HepG2 (cell line): ENCODE measurements around the gene SLC22A9. TPM values are rescaled to one million over a fixed set of nuclear protein-coding genes. Genes with fewer than 3 reads are reported as not detected.
"Not testable (repeated sequence)": the region's sequence is repeated elsewhere in the genome, so short reads cannot be mapped to it uniquely, and the experiment has no call there.

Experiments
- ATAC-seq: fragments of 200-7000 bp; cut with Tn5 transposase; 3 replicates; pipeline ENCODE4 v1.9.1; 2020; ENCODE audit warnings: mild to moderate bottlenecking, moderate library complexity
- BruUV-seq: library from RNA; stranded (reverse); fragments of 400-500 nt; replicated peaks from 2 replicates; lab custom pipeline; 2021; lab: Mats Ljungman, UMichigan
- CTCF ChIA-PET: fragments of 300-600 bp; formaldehyde crosslinking; extraction: SDS; loops from one replicate; lab custom pipeline; 2021; ENCODE audit warnings: low total read pairs, inconsistent platforms, low intra/inter-chr PET ratio; lab: Yijun Ruan, JAX
- POLR2A ChIA-PET: fragments of 350-600 bp; sonication (Branson Sonifier 250); formaldehyde crosslinking; loops from one replicate; lab custom pipeline; 2020; ENCODE audit warnings: antibody characterized with exemption, inconsistent platforms; lab: Yijun Ruan, JAX
- DNase-seq: peaks from one replicate; pipeline ENCODE4 v3.0.0-alpha.2; 2015; ENCODE audit warnings: low spot score
- FAIRE-seq: peaks from 3 replicates; lab custom pipeline; 2011; peaks lifted over from hg19 to GRCh38; lab: Jason Lieb, UNC
- H2AFZ ChIP-seq: one replicate; pipeline ENCODE4 v1.6.1; 2011; ENCODE audit warnings: low read length, inconsistent platforms
- H3K27ac ChIP-seq: fragments of 300-600 bp; 3 replicates; pipeline ENCODE4 v1.8.0; 2011; ENCODE audit warnings: mixed run types, mild to moderate bottlenecking, mixed read lengths, low read length, inconsistent platforms; ENCODE audit not compliant: insufficient read depth; ENCODE audit errors: extremely low read length
- H3K27me3 ChIP-seq, 2 experiments: fragments of 200-600 bp in 1 of 2; 2 replicates in 1 of 2; 3 replicates in 1 of 2; pipeline versions ENCODE4 v1.6.0 to v1.8.0; 2011; ENCODE audit warnings: low read length in 2 of 2, mild to moderate bottlenecking in 2 of 2, moderate library complexity in 2 of 2, inconsistent platforms in 1 of 2; ENCODE audit not compliant: insufficient read depth in 2 of 2, control insufficient read depth in 1 of 2
- H3K36me3 ChIP-seq, 2 experiments: fragments of 200-600 bp in 1 of 2; replicated peaks in 1 of 2; 2 replicates in 1 of 2; 3 replicates in 1 of 2; pipeline versions ENCODE4 v1.5.1 to v1.8.0; 2011; ENCODE audit warnings: low read length in 2 of 2, inconsistent platforms in 1 of 2; ENCODE audit not compliant: insufficient read depth in 2 of 2, control insufficient read depth in 1 of 2
- H3K4me1 ChIP-seq: 2 replicates; pipeline ENCODE4 v1.5.1; 2012; ENCODE audit warnings: low read length, inconsistent platforms; ENCODE audit not compliant: insufficient read depth
- H3K4me2 ChIP-seq: 2 replicates; pipeline ENCODE4 v1.6.0; 2011; ENCODE audit warnings: low read depth, low read length, inconsistent platforms
- H3K4me3 ChIP-seq, 3 experiments: fragments of 200-600 bp in 1 of 3; sonication (generic), shearing (Covaris generic) in 1 of 3; replicated peaks in 1 of 3; 2 replicates each; pipeline ENCODE4 v1.5.1; 2011 to 2016; ENCODE audit warnings: low read length in 3 of 3, inconsistent platforms in 2 of 3, low read depth in 2 of 3, mild to moderate bottlenecking in 2 of 3, control low read depth in 1 of 3, mixed read lengths in 1 of 3; ENCODE audit not compliant: insufficient read depth in 1 of 3
- H3K79me2 ChIP-seq: one replicate; pipeline ENCODE4 v1.6.1; 2011; ENCODE audit warnings: low read length, inconsistent platforms; ENCODE audit not compliant: insufficient read depth
- H3K9ac ChIP-seq: 2 replicates; pipeline ENCODE4 v1.6.0; 2011; ENCODE audit warnings: mild to moderate bottlenecking, low read depth, low read length, inconsistent platforms; ENCODE audit not compliant: insufficient read depth
- H3K9me3 ChIP-seq: 2 replicates; pipeline ENCODE4 v1.5.1; 2012; ENCODE audit warnings: mild to moderate bottlenecking, low read length
- H4K20me1 ChIP-seq: 2 replicates; pipeline ENCODE4 v1.6.0; 2011; ENCODE audit warnings: inconsistent platforms, mild to moderate bottlenecking, low read length, moderate library complexity; ENCODE audit not compliant: insufficient read depth
- WGBS: methylation state at CpG from one replicate; pipeline ENCODE4 v1.1.6; 2017; ENCODE audit warnings: low lambda C conversion rate; 5-methylcytosine and 5-hydroxymethylcytosine counted together
- in situ Hi-C: cut with HindIII; loops from 2 replicates; pipeline ENCODE4 v1.10.0; 2017; ENCODE audit warnings: low pct_unique_long_range_greater_than_20kb; ENCODE audit not compliant: extremely low pct_ligation_motif_present
- intact Hi-C: fragments of 100-400 bp; cut with micrococcal nuclease; formaldehyde crosslinking; loops from one replicate; pipeline ENCODE4 v1.10.0; 2022; ENCODE audit not compliant: unreplicated experiment
- polyA plus RNA-seq, 8 experiments: library from polyadenylated mRNA; depleted of rRNA in 3 of 8; stranded (reverse) in 7 of 8; unstranded in 1 of 8; fragments of >200 nt; fragmentation: Illumina TruSeq in 4 of 8; extraction: Trizol in 4 of 8; gene quantifications; 2 replicates each; pipeline versions ENCODE4 v1.2.1 to v1.2.3, GENCODE V29; 2011 to 2016; ENCODE audit warnings: low read depth in 4 of 8, missing spikeins in 1 of 8, mixed read lengths in 1 of 8; ENCODE audit not compliant: insufficient read depth in 1 of 8
- total RNA-seq, 5 experiments: library from RNA; depleted of rRNA; stranded (reverse); fragments of >200 nt; fragmentation: Illumina TruSeq; extraction: Trizol; gene quantifications; 2 replicates each; pipeline ENCODE4 v1.2.3, GENCODE V29; 2016; ENCODE audit warnings: low read depth in 1 of 5
- TF ChIP-seq, protein P1 (sequence below): sonication (generic); formaldehyde crosslinking; IDR thresholded peaks from 2 replicates; pipeline ENCODE4 v1.5.1; 2020; ENCODE audit warnings: mild to moderate bottlenecking, missing genetic modification reagents, moderate library complexity

The SLC22A9 gene
- total and polyA plus RNA-seq, 2 of the 13 experiments (the other 11 are each of a cell fraction or from before 2014, with no cell fraction given), result 4.0 to 11.7 TPM

GRCh38 chr11:63435351-63435750, 65.8 kb downstream of the SLC22A9 start:
- H3K36me3 ChIP-seq, BruUV-seq, ATAC-seq, H2AFZ ChIP-seq, in situ Hi-C loops, H4K20me1 ChIP-seq, H3K27ac ChIP-seq, H3K9me3 ChIP-seq, H3K4me2 ChIP-seq, DNase-seq, H3K4me3 ChIP-seq, CTCF ChIA-PET, H3K4me1 ChIP-seq, H3K9ac ChIP-seq, FAIRE-seq, H3K27me3 ChIP-seq, intact Hi-C loops, H3K79me2 ChIP-seq, POLR2A ChIA-PET: not testable (repeated sequence)
- TF ChIP-seq, protein P1, sequence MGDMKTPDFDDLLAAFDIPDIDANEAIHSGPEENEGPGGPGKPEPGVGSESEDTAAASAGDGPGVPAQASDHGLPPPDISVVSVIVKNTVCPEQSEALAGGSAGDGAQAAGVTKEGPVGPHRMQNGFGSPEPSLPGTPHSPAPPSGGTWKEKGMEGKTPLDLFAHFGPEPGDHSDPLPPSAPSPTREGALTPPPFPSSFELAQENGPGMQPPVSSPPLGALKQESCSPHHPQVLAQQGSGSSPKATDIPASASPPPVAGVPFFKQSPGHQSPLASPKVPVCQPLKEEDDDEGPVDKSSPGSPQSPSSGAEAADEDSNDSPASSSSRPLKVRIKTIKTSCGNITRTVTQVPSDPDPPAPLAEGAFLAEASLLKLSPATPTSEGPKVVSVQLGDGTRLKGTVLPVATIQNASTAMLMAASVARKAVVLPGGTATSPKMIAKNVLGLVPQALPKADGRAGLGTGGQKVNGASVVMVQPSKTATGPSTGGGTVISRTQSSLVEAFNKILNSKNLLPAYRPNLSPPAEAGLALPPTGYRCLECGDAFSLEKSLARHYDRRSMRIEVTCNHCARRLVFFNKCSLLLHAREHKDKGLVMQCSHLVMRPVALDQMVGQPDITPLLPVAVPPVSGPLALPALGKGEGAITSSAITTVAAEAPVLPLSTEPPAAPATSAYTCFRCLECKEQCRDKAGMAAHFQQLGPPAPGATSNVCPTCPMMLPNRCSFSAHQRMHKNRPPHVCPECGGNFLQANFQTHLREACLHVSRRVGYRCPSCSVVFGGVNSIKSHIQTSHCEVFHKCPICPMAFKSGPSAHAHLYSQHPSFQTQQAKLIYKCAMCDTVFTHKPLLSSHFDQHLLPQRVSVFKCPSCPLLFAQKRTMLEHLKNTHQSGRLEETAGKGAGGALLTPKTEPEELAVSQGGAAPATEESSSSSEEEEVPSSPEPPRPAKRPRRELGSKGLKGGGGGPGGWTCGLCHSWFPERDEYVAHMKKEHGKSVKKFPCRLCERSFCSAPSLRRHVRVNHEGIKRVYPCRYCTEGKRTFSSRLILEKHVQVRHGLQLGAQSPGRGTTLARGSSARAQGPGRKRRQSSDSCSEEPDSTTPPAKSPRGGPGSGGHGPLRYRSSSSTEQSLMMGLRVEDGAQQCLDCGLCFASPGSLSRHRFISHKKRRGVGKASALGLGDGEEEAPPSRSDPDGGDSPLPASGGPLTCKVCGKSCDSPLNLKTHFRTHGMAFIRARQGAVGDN (CRISPR knock-in tag), result peak; percentile 20; the same call in 1 of the 2 replicates
- 87% methylated on average over 16 of the region's 22 CpGs for WGBS

GRCh38 chr11:63435831-63436230, 66.2 kb downstream of the SLC22A9 start:
- CTCF ChIA-PET, H3K4me3 ChIP-seq, H3K4me1 ChIP-seq, DNase-seq, H3K27me3 ChIP-seq, H3K9ac ChIP-seq, POLR2A ChIA-PET, ATAC-seq, intact Hi-C loops, H2AFZ ChIP-seq, BruUV-seq, FAIRE-seq, H3K4me2 ChIP-seq, in situ Hi-C loops, H4K20me1 ChIP-seq, H3K27ac ChIP-seq, H3K79me2 ChIP-seq, H3K36me3 ChIP-seq, H3K9me3 ChIP-seq: not testable (repeated sequence)
- TF ChIP-seq, protein P1 (CRISPR knock-in tag), result peak; percentile 22; the same call in 1 of the 2 replicates
- 12% methylated on average over 4 of the region's 4 CpGs for WGBS
